Panc1 (cell line): ENCODE results near the gene NECAB2. TPM values are rescaled to one million over a fixed set of nuclear protein-coding genes. Genes with fewer than 3 reads are reported as not detected.

Experiments
- ATAC-seq: fragments of 200-7000 bp; cut with Tn5 transposase; 2 replicates; pipeline ENCODE4 v1.9.1; 2020; ENCODE audit warnings: mild to moderate bottlenecking, moderate library complexity
- BruUV-seq: library from RNA; stranded (reverse); fragments of 400-500 nt; replicated peaks from 2 replicates; lab custom pipeline; 2021; lab: Mats Ljungman, UMichigan
- CTCF ChIA-PET: fragments of 300-600 bp; sonication (Branson Sonifier 250); formaldehyde crosslinking; loops from one replicate; lab custom pipeline; 2022; ENCODE audit warnings: antibody characterized with exemption; lab: Charles Lee
- POLR2A ChIA-PET: fragments of 300-600 bp; sonication (Branson Sonifier 250); formaldehyde crosslinking; loops from one replicate; lab custom pipeline; 2022; ENCODE audit warnings: antibody characterized with exemption; lab: Charles Lee
- DNase-seq: peaks from one replicate; pipeline ENCODE4 v3.0.0-alpha.2; 2010; ENCODE audit warnings: low read depth, low spot score
- H3K27ac ChIP-seq: 2 replicates; pipeline ENCODE4 v1.5.1; 2011; ENCODE audit warnings: mild to moderate bottlenecking, low read length, inconsistent platforms
- H3K27me3 ChIP-seq: fragments of 200-500 bp; sonication (Bioruptor generic); 2 replicates; pipeline ENCODE4 v1.6.0; 2014; ENCODE audit warnings: low read length, inconsistent platforms; ENCODE audit not compliant: control insufficient read depth, insufficient read depth
- H3K36me3 ChIP-seq: fragments of 200-500 bp; sonication (Bioruptor generic); 2 replicates; pipeline ENCODE4 v1.5.1; 2014; ENCODE audit warnings: inconsistent platforms, mild to moderate bottlenecking, low read length, moderate library complexity; ENCODE audit not compliant: control insufficient read depth, insufficient read depth
- H3K4me1 ChIP-seq: 2 replicates; pipeline ENCODE4 v1.5.1; 2011; ENCODE audit warnings: inconsistent platforms, mild to moderate bottlenecking, low read length, moderate library complexity; ENCODE audit not compliant: control insufficient read depth, insufficient read depth
- H3K4me3 ChIP-seq, 2 experiments: 2 replicates each; pipeline ENCODE4 v1.5.1; 2011 to 2012; ENCODE audit warnings: low read depth in 2 of 2, low read length in 2 of 2, mild to moderate bottlenecking in 2 of 2, inconsistent platforms in 1 of 2, moderate library complexity in 1 of 2
- H3K9me3 ChIP-seq: fragments of 200-500 bp; sonication (Bioruptor generic); 2 replicates; pipeline ENCODE4 v1.5.1; 2014; ENCODE audit warnings: low read depth, mild to moderate bottlenecking, inconsistent platforms, low read length, moderate library complexity; ENCODE audit not compliant: control insufficient read depth, insufficient read depth
- POLR2AphosphoS5 ChIP-seq: IDR thresholded peaks from 2 replicates; pipeline ENCODE4 v1.6.1; 2012; ENCODE audit warnings: mild to moderate bottlenecking, low read depth, low read length, moderate library complexity
- SIN3A ChIP-seq: IDR thresholded peaks from 2 replicates; pipeline ENCODE4 v1.6.1; 2012; ENCODE audit warnings: low read depth, mild to moderate bottlenecking, low read length, moderate library complexity, borderline replicate concordance; ENCODE audit not compliant: insufficient read depth
- TCF7L2 ChIP-seq: IDR thresholded peaks from 2 replicates; pipeline ENCODE4 v1.6.1; 2011; ENCODE audit warnings: mild to moderate bottlenecking, low read depth, low read length, inconsistent platforms
- in situ Hi-C: cut with HindIII; loops from 2 replicates; pipeline ENCODE4 v1.10.0; 2016; ENCODE audit warnings: low sequenced_read_pairs, low pct_unique_long_range_greater_than_20kb
- intact Hi-C: fragments of 100-400 bp; cut with micrococcal nuclease; formaldehyde crosslinking; loops from one replicate; pipeline ENCODE4 v1.10.0; 2022; ENCODE audit not compliant: unreplicated experiment
- total RNA-seq: library from RNA; stranded (reverse); gene quantifications from one replicate; pipeline ENCODE4 v1.2.1, GENCODE V29; 2021; ENCODE audit not compliant: unreplicated experiment
- TF ChIP-seq, protein P1 (sequence below): fragments of 450-650 bp; IDR thresholded peaks from 2 replicates; pipeline ENCODE4 v1.5.1; 2017; ENCODE audit warnings: mild to moderate bottlenecking
- TF ChIP-seq, protein P2 (sequence below), 2 experiments: IDR thresholded peaks; 2 replicates each; pipeline ENCODE4 v1.6.1; 2011 to 2012; ENCODE audit warnings: low read depth in 2 of 2, control low read depth in 1 of 2, low read length in 1 of 2, mild to moderate bottlenecking in 1 of 2, moderate library complexity in 1 of 2; ENCODE audit not compliant: insufficient read depth in 1 of 2

Gene NECAB2
- total RNA-seq, 1 experiment from 2014 or later: 0.33 TPM

DNA sequence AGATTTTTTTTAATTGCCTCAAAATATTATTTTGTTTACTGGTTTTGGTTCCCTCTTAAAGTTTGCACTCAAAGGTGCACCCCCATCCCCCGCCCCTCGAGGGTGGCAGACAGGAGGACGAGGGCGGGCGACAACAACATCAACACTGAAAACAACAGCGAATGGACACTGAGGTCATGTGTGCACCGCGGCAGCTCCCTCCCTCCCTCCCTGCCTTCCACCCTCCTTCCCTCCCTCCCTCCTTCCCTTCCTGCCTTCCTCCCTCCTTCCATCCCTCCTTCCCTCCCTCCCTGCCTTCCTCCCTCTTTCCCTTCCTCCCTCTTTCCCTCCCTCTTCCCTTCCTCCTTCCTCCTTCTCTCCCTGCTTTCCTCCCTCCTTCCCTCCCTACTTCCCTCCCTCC is 16.5 kb upstream of the NECAB2 start:
- in situ Hi-C loops: no loop called here
- H3K36me3 ChIP-seq: no peaks in the 10 kb centered on the region; the same call in 1 of the 2 replicates
- H3K4me3 ChIP-seq: no peak overlapping the region
- intact Hi-C loops: no loop called here
- no peaks in the 10 kb centered on the region for H3K27me3 ChIP-seq
- ChIA-PET CTCF (no interaction called here), POLR2A (no interaction called here)
- no peak for TF ChIP-seq SIN3A
- TF ChIP-seq POLR2AphosphoS5: no peak
- TF ChIP-seq, protein P1, sequence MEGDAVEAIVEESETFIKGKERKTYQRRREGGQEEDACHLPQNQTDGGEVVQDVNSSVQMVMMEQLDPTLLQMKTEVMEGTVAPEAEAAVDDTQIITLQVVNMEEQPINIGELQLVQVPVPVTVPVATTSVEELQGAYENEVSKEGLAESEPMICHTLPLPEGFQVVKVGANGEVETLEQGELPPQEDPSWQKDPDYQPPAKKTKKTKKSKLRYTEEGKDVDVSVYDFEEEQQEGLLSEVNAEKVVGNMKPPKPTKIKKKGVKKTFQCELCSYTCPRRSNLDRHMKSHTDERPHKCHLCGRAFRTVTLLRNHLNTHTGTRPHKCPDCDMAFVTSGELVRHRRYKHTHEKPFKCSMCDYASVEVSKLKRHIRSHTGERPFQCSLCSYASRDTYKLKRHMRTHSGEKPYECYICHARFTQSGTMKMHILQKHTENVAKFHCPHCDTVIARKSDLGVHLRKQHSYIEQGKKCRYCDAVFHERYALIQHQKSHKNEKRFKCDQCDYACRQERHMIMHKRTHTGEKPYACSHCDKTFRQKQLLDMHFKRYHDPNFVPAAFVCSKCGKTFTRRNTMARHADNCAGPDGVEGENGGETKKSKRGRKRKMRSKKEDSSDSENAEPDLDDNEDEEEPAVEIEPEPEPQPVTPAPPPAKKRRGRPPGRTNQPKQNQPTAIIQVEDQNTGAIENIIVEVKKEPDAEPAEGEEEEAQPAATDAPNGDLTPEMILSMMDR: no peak
- TF ChIP-seq, protein P2, sequence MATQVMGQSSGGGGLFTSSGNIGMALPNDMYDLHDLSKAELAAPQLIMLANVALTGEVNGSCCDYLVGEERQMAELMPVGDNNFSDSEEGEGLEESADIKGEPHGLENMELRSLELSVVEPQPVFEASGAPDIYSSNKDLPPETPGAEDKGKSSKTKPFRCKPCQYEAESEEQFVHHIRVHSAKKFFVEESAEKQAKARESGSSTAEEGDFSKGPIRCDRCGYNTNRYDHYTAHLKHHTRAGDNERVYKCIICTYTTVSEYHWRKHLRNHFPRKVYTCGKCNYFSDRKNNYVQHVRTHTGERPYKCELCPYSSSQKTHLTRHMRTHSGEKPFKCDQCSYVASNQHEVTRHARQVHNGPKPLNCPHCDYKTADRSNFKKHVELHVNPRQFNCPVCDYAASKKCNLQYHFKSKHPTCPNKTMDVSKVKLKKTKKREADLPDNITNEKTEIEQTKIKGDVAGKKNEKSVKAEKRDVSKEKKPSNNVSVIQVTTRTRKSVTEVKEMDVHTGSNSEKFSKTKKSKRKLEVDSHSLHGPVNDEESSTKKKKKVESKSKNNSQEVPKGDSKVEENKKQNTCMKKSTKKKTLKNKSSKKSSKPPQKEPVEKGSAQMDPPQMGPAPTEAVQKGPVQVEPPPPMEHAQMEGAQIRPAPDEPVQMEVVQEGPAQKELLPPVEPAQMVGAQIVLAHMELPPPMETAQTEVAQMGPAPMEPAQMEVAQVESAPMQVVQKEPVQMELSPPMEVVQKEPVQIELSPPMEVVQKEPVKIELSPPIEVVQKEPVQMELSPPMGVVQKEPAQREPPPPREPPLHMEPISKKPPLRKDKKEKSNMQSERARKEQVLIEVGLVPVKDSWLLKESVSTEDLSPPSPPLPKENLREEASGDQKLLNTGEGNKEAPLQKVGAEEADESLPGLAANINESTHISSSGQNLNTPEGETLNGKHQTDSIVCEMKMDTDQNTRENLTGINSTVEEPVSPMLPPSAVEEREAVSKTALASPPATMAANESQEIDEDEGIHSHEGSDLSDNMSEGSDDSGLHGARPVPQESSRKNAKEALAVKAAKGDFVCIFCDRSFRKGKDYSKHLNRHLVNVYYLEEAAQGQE (IDR thresholded peaks at IDR 0.05; ENCODE audit: insufficient read depth in 1 of 2, low read depth in 2 of 2, low read length in 1 of 2): no peak
- no peak for TF ChIP-seq TCF7L2
- H3K9me3 ChIP-seq: no peaks in the 10 kb centered on the region
- no TSS peak for BruUV-seq
- no peak for DNase-seq
- no peak for ATAC-seq
- H3K4me1 ChIP-seq: peaks cover 9% of the 10 kb centered on the region
- H3K27ac ChIP-seq: no peak overlapping the region

DNA sequence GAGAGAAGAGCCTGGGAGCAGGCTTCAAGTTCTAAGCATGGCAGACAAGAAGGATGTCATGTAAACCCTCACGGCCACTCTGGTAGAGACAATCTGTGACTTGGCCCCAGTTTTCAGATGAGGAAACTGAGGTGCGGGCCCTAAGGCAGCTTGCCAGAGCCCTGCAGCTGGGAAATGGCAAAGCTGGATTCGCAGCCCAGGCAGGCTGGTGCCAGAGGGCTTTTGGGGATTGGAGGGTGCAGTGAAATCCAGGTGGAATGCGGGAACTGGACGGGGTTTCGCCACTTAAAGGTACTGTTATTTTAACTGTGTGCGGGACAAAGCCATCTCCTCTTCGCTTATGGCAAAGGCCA is 15.5 kb upstream of the NECAB2 start:
- Histone ChIP-seq H3K36me3 (no peaks in the 10 kb centered on the region; the same call in 1 of the 2 replicates), H3K4me3 (peak overlapping the region; percentile 39 to 71; a peak in 3 of 4 replicates), H3K27ac (peak overlapping the region; percentile 48; the same call in 1 of the 2 replicates), H3K4me1 (peaks cover 9% of the 10 kb centered on the region), H3K27me3 (no peaks in the 10 kb centered on the region), H3K9me3 (no peaks in the 10 kb centered on the region)
- CTCF ChIA-PET: no interaction called here
- no TSS peak for BruUV-seq
- TF ChIP-seq, protein P1: no peak
- TF ChIP-seq POLR2AphosphoS5: no peak
- TF ChIP-seq, protein P2 (IDR thresholded peaks at IDR 0.05; ENCODE audit: insufficient read depth in 1 of 2, low read depth in 2 of 2, low read length in 1 of 2): no peak
- ATAC-seq (no peak; the same call in 1 of the 2 replicates), DNase-seq (no peak)
- intact Hi-C loops: no loop called here
- POLR2A ChIA-PET: no interaction called here
- in situ Hi-C loops: no loop called here
